HepG2 (cell line): Measurements from ENCODE around the gene THOC6. TPM values are rescaled to one million over a fixed set of nuclear protein-coding genes. Genes with fewer than 3 reads are reported as not detected.
A peak's percentile ranks its signal among the peaks of the same experiment; 100 is the strongest.

Source experiments
- CENPT ChIP-seq: sonication (generic); formaldehyde crosslinking; IDR thresholded peaks from 2 replicates; pipeline ENCODE4 v1.8.0; 2022; ENCODE audit warnings: low read depth, mild to moderate bottlenecking, moderate library complexity, missing genetic modification reagents
- DZIP1 ChIP-seq: sonication (generic); formaldehyde crosslinking; IDR thresholded peaks from 2 replicates; pipeline ENCODE4 v1.5.0; 2020; ENCODE audit warnings: mild to moderate bottlenecking, missing genetic modification reagents
- GATAD1 ChIP-seq: IDR thresholded peaks from 2 replicates; pipeline ENCODE4 v1.6.1; 2016; ENCODE audit warnings: missing genetic modification reagents, missing compliant biosample characterization
- GLI4 ChIP-seq: sonication (generic); formaldehyde crosslinking; IDR thresholded peaks from 2 replicates; pipeline ENCODE4 v1.5.1; 2020; ENCODE audit warnings: missing genetic modification reagents, mild to moderate bottlenecking, moderate library complexity, borderline replicate concordance
- HMG20A ChIP-seq: IDR thresholded peaks from 2 replicates; pipeline ENCODE4 v1.6.1; 2016; ENCODE audit warnings: borderline replicate concordance
- HMGA1 ChIP-seq: sonication (generic); formaldehyde crosslinking; conservative IDR thresholded peaks from 2 replicates; pipeline ENCODE4 v1.4.0; 2020; ENCODE audit warnings: missing genetic modification reagents
- JUN ChIP-seq: sonication (generic); formaldehyde crosslinking; IDR thresholded peaks from 2 replicates; pipeline ENCODE4 v1.4.0; 2020; ENCODE audit warnings: mild to moderate bottlenecking, missing genetic modification reagents
- KDM4B ChIP-seq: sonication (generic); formaldehyde crosslinking; IDR thresholded peaks from 2 replicates; pipeline ENCODE4 v1.4.0; 2020; ENCODE audit warnings: missing genetic modification reagents
- KLF12 ChIP-seq: sonication (generic); formaldehyde crosslinking; IDR thresholded peaks from 2 replicates; pipeline ENCODE4 v1.4.0; 2020; ENCODE audit warnings: missing genetic modification reagents, borderline replicate concordance
- MEIS2 ChIP-seq: sonication (generic); formaldehyde crosslinking; IDR thresholded peaks from 2 replicates; pipeline ENCODE4 v1.9.0; 2021; ENCODE audit warnings: mild to moderate bottlenecking, missing genetic modification reagents
- MLLT10 ChIP-seq: sonication (generic); formaldehyde crosslinking; IDR thresholded peaks from 2 replicates; pipeline ENCODE4 v1.4.0; 2020; ENCODE audit warnings: missing genetic modification reagents
- NCOA5 ChIP-seq: sonication (generic); formaldehyde crosslinking; IDR thresholded peaks from 2 replicates; pipeline ENCODE4 v1.4.0; 2020; ENCODE audit warnings: missing genetic modification reagents
- NFATC3 ChIP-seq: sonication (generic); formaldehyde crosslinking; IDR thresholded peaks from 2 replicates; pipeline ENCODE4 v1.5.1; 2020; ENCODE audit warnings: mild to moderate bottlenecking, missing genetic modification reagents
- PATZ1 ChIP-seq: sonication (generic); formaldehyde crosslinking; IDR thresholded peaks from 2 replicates; pipeline ENCODE4 v1.4.0; 2020; ENCODE audit warnings: missing genetic modification reagents
- SRF ChIP-seq: IDR thresholded peaks from 2 replicates; pipeline ENCODE4 v1.6.1; 2011; ENCODE audit warnings: mild to moderate bottlenecking, low read depth, low read length, moderate library complexity
- SRSF4 ChIP-seq: fragments of 200-400 bp; formaldehyde crosslinking; IDR thresholded peaks from one replicate; pipeline ENCODE4 v1.6.1; 2018; ENCODE audit warnings: mild to moderate bottlenecking, low read depth, low read length, moderate library complexity; ENCODE audit not compliant: poor library complexity, severe bottlenecking
- SRY ChIP-seq: sonication (generic); formaldehyde crosslinking; IDR thresholded peaks from 2 replicates; pipeline ENCODE4 v1.8.0; 2022; ENCODE audit warnings: mild to moderate bottlenecking, missing genetic modification reagents
- TMF1 ChIP-seq: sonication (generic); formaldehyde crosslinking; IDR thresholded peaks from 2 replicates; pipeline ENCODE4 v1.8.1; 2022; ENCODE audit warnings: low read depth, missing genetic modification reagents
- YEATS4 ChIP-seq: sonication (generic); formaldehyde crosslinking; IDR thresholded peaks from 2 replicates; pipeline ENCODE4 v1.4.0; 2020; ENCODE audit warnings: missing genetic modification reagents, borderline replicate concordance
- ZHX1 ChIP-seq: sonication (generic); formaldehyde crosslinking; IDR thresholded peaks from 2 replicates; pipeline ENCODE4 v1.8.1; 2022; ENCODE audit warnings: low read depth, mild to moderate bottlenecking, missing genetic modification reagents
- ZNF576 ChIP-seq: sonication (generic); formaldehyde crosslinking; IDR thresholded peaks from 2 replicates; pipeline ENCODE4 v1.4.0; 2020; ENCODE audit warnings: mild to moderate bottlenecking, missing genetic modification reagents
- ZNF724P ChIP-seq: sonication (generic); formaldehyde crosslinking; IDR thresholded peaks from 2 replicates; pipeline ENCODE4 v1.8.0; 2022; ENCODE audit warnings: missing genetic modification reagents, borderline replicate concordance
- ZSCAN12 ChIP-seq: sonication (generic); formaldehyde crosslinking; IDR thresholded peaks from 2 replicates; pipeline ENCODE4 v1.9.0; 2021; ENCODE audit warnings: mild to moderate bottlenecking, missing genetic modification reagents
- polyA plus RNA-seq, 8 experiments: library from polyadenylated mRNA; depleted of rRNA in 3 of 8; stranded (reverse) in 7 of 8; unstranded in 1 of 8; fragments of >200 nt; fragmentation: Illumina TruSeq in 4 of 8; extraction: Trizol in 4 of 8; gene quantifications; 2 replicates each; pipeline versions ENCODE4 v1.2.1 to v1.2.3, GENCODE V29; 2011 to 2016; ENCODE audit warnings: low read depth in 4 of 8, missing spikeins in 1 of 8, mixed read lengths in 1 of 8; ENCODE audit not compliant: insufficient read depth in 1 of 8
- total RNA-seq, 5 experiments: library from RNA; depleted of rRNA; stranded (reverse); fragments of >200 nt; fragmentation: Illumina TruSeq; extraction: Trizol; gene quantifications; 2 replicates each; pipeline ENCODE4 v1.2.3, GENCODE V29; 2016; ENCODE audit warnings: low read depth in 1 of 5

The THOC6 gene
- total and polyA plus RNA-seq, 2 of the 13 experiments (the other 11 are each of a cell fraction or from before 2014, with no cell fraction given): 32.1 to 37.0 TPM

- peak; percentile 88 for TF ChIP-seq ZHX1 (CRISPR knock-in tag)
- peak; percentile 92 for TF ChIP-seq PATZ1 (CRISPR knock-in tag)
- TF ChIP-seq MLLT10 (CRISPR knock-in tag): no peak
- no peak; the same call in 1 of the 2 replicates for TF ChIP-seq ZNF576 (CRISPR knock-in tag)
- TF ChIP-seq HMGA1 (CRISPR knock-in tag): no peak
- no peak for TF ChIP-seq HMG20A (CRISPR knock-in tag)
- no peak for TF ChIP-seq KDM4B
- no peak for TF ChIP-seq DZIP1 (CRISPR knock-in tag)
- peak; percentile 33; the same call in 1 of the 2 replicates for TF ChIP-seq JUN (CRISPR knock-in tag)
- 0 out of 2 replicates have a peak, but pooled peaks have one; percentile 54 for TF ChIP-seq SRY (CRISPR knock-in tag)
- TF ChIP-seq GLI4: no peak
- TF ChIP-seq GATAD1 (CRISPR knock-in tag): peak; percentile 78
- TF ChIP-seq TMF1 (CRISPR knock-in tag): no peak
- no peak; the same call in 1 of the 2 replicates for TF ChIP-seq YEATS4
- no peak for TF ChIP-seq NFATC3 (CRISPR knock-in tag)
- peak; percentile 77; the same call in 1 of the 2 replicates for TF ChIP-seq KLF12 (CRISPR knock-in tag)
- no peak for TF ChIP-seq SRSF4
- TF ChIP-seq CENPT (CRISPR knock-in tag): 0 out of 2 replicates have a peak, but pooled peaks have one; percentile 66
- no peak; the same call in 1 of the 2 replicates for TF ChIP-seq ZNF724P
- TF ChIP-seq SRF: no peak
- peak; percentile 12; the same call in 1 of the 2 replicates for TF ChIP-seq MEIS2
- no peak for TF ChIP-seq ZSCAN12
- no peak for TF ChIP-seq NCOA5
Measured at GRCh38 chr16:3059041-3059722, 35.3 kb downstream of the THOC6 start (continued).
